ENCODE results near the gene ZNF566. TPM values are rescaled to one million over a fixed set of nuclear protein-coding genes. Genes with fewer than 3 reads are reported as not detected.

ZNF566 gene
- total RNA-seq, 4 donors from 2014 or later, result 17.7 to 22.2 (median 18.5) TPM

- TF ChIP-seq, protein P1, sequence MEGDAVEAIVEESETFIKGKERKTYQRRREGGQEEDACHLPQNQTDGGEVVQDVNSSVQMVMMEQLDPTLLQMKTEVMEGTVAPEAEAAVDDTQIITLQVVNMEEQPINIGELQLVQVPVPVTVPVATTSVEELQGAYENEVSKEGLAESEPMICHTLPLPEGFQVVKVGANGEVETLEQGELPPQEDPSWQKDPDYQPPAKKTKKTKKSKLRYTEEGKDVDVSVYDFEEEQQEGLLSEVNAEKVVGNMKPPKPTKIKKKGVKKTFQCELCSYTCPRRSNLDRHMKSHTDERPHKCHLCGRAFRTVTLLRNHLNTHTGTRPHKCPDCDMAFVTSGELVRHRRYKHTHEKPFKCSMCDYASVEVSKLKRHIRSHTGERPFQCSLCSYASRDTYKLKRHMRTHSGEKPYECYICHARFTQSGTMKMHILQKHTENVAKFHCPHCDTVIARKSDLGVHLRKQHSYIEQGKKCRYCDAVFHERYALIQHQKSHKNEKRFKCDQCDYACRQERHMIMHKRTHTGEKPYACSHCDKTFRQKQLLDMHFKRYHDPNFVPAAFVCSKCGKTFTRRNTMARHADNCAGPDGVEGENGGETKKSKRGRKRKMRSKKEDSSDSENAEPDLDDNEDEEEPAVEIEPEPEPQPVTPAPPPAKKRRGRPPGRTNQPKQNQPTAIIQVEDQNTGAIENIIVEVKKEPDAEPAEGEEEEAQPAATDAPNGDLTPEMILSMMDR (IDR thresholded peaks at IDR 0.05), result no peak
- TF ChIP-seq POLR2A (IDR thresholded peaks at IDR 0.05), result no peak
- Histone ChIP-seq H3K27ac (peak overlapping the region in 2 of 3 donors; percentile 10 to 46), H3K4me3 (replicated peaks in 1 of 3) (peak overlapping the region; percentile 3 to 41 (median 6)), H3K27me3 (no peaks in the 10 kb centered on the region), H3K36me3 (no peaks in the 10 kb centered on the region), H3K4me1 (peaks cover 9 to 10% of the 10 kb centered on the region in 2 donors), H3K9me3 (no peaks in the 10 kb centered on the region)
- intact Hi-C loops (cut with DNase I), result no loop called here
- no peak for DNase-seq
- WGBS, 2 donors, result 45 to 55% methylated on average over 13 to 15 of the region's 33 CpGs
These were observed 67.4 kb downstream of the ZNF566 start for GRCh38 chr19:36421749-36422481.

DNA sequence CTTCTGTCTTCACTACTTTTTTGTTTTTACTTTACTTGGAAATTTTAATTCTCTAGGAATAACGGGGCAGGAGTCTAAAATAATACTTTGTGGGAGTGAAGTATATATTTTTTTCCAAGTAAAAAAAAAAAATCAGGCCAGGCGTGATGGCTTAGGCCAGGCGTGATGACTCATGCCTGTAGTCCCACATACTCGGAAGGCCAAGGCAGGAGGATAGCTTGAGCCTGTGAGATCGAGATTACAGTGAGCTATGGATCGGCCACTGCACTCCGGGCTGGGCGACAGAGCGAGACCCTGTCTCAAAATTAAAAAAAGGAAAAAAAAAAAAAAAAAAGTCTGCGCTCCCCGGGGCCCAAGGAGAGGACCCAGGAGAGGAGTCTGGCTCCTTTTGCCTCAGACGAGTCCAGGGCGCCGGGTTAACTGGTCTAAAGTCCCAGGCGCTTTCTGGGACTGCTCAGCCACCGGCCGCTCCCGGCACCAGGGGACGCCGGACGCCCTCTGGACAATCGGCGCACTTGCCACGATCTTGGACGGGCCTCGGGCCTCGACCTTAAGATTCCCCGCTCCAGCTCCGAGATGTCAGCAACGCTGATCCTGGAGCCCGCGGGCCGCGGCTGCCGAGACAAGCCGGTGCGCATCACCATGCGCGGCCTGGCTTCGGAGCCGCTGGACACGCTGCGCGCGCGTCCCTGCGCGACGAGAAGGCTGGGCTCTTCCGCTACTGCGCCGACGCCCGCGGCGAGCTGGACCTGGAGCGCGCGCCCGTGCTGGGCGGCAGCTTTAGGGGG is 68.2 kb downstream of the ZNF566 start:
- H3K4me3 ChIP-seq (replicated peaks in 1 of 3), result peak overlapping the region; percentile 3 to 41 (median 6)
- H3K9me3 ChIP-seq, result no peaks in the 10 kb centered on the region
- peak overlapping the region in 2 of 3 donors; percentile 10 to 46 for H3K27ac ChIP-seq
- 13 to 16% methylated on average over 24 to 27 of the region's 61 CpGs for WGBS, 2 donors
- H3K27me3 ChIP-seq, result no peaks in the 10 kb centered on the region
- H3K36me3 ChIP-seq, result no peaks in the 10 kb centered on the region
- H3K4me1 ChIP-seq, result peaks cover 9 to 10% of the 10 kb centered on the region in 2 donors
- peak in 1 of 2 donors; percentile 44 for TF ChIP-seq POLR2A (IDR thresholded peaks at IDR 0.05)
- TF ChIP-seq, protein P1 (IDR thresholded peaks at IDR 0.05), result no peak
- DNase-seq, result peak; percentile 29 to 30
- intact Hi-C loops (cut with DNase I), result no loop called here

DNA sequence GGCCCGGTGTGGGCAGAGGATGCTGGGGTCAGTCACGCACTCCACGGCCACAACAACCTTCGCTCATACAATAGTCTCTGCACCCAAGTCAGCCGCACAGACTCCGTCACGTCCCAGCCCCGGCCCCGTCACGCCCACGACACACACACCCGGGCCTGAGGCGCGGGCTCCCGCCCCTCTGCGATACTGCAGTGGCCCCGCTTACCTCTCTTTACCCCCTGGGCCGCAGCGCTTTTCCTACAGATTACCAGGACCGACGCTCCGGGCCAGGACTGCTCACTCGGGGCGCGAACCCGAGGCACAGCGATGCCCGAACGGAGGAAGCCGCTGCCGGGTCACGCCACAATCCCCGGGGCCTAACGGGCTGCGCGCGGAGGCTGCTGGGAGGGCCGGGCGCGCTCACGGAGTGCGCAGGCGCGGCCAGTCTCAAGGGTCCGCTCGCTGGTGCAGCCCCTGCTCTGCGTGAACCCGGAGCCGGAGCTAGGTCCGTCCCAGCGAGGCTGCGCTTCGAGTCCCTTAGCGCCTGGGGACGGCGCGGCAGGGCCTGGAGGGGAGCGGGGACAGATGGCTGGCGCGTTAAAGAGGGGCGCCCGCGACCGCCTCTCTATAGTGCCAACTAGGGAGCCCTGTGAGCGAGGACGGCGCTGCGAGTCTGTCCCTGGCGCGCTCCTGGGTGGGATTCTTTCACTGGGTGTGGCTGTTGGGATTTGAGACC is 70.9 kb downstream of the ZNF566 start, which contains the start of gene ZFP82:
ZFP82 (minus strand) TSS at position 358 of the 715 bp plus-strand sequence. CDS start 8,855 bp downstream, outside the sequence.
- peaks cover 9 to 10% of the 10 kb centered on the region in 2 donors for H3K4me1 ChIP-seq
- intact Hi-C loops (cut with DNase I), result no loop called here
- DNase-seq, result peak; percentile 81 to 84
- peak within 1 kb of the TSS; percentile 62 to 75 (median 63) for H3K4me3 ChIP-seq (replicated peaks in 1 of 3)
- 1% methylated on average over 19 to 47 of the region's 70 CpGs for WGBS, 2 donors
- H3K27ac ChIP-seq, result peak within 1 kb of the TSS; percentile 48 to 93 (median 86)
- no peaks in the 10 kb centered on the region for H3K36me3 ChIP-seq
- H3K27me3 ChIP-seq, result no peaks in the 10 kb centered on the region
- TF ChIP-seq, protein P1 (IDR thresholded peaks at IDR 0.05), result no peak
- TF ChIP-seq POLR2A (IDR thresholded peaks at IDR 0.05), result peak in 1 of 2 donors; percentile 75
- H3K9me3 ChIP-seq, result no peaks in the 10 kb centered on the region

GRCh38 chr19:36417752-36418286 is 71.5 kb downstream of the ZNF566 start:
- no peaks in the 10 kb centered on the region for H3K27me3 ChIP-seq
- H3K4me3 ChIP-seq (replicated peaks in 1 of 3), result peak overlapping the region; percentile 62 to 75 (median 63)
- no peaks in the 10 kb centered on the region for H3K9me3 ChIP-seq
- WGBS, 2 donors, result 14 to 21% methylated on average over 19 to 21 of the region's 25 CpGs
- no peaks in the 10 kb centered on the region for H3K36me3 ChIP-seq
- peak in 1 of 2 donors; percentile 3 for DNase-seq
- no peak for TF ChIP-seq POLR2A (IDR thresholded peaks at IDR 0.05)
- TF ChIP-seq, protein P1 (IDR thresholded peaks at IDR 0.05), result no peak
- peaks cover 9 to 10% of the 10 kb centered on the region in 2 donors for H3K4me1 ChIP-seq
- intact Hi-C loops (cut with DNase I), result no loop called here
- peak overlapping the region; percentile 48 to 93 (median 86) for H3K27ac ChIP-seq

Data from thyroid gland (tissue), 4 donors.